ENCODE results near the gene GNAS. TPM values are rescaled to one million over a fixed set of nuclear protein-coding genes. Genes with fewer than 3 reads are reported as not detected.

GNAS gene
- polyA plus RNA-seq, 1 donor, result 3,555 TPM

DNA sequence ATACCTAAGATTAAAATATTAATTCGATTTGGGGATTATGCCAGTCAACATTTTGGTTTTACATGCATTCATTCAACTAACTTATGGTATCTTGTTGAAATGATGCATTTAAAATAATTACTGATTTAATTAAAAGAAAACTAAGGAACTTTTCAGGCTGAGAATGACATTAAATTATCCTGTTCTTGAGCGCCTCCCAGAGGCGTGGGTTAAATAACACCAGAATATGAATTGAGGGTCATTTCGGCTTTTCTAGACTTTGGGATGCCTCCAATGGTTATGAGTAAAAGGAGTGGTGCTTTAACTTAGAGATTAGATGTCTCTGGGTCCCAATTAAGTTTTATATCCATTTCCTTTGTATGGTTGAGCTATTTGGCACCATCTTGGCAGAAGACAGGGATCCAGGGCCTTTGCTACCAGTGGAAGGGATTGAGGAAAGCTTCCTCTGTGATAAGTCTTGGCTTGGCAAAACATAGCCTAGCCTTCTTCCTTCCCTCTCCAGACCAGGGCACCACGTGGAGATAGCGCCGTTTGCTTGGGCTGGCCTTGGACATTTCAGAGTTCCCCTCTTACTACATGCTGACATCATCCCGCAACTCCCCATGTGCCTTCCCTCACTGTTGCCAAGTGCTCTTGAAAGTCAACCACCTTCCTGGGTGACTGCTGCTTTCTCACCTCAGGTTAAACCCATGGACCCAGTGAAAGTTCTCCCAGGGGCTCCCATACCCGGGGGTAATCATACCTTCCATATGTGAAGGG lies 28.7 kb downstream of the GNAS start:
- no peak for DNase-seq (ENCODE audit: low read depth)

DNA sequence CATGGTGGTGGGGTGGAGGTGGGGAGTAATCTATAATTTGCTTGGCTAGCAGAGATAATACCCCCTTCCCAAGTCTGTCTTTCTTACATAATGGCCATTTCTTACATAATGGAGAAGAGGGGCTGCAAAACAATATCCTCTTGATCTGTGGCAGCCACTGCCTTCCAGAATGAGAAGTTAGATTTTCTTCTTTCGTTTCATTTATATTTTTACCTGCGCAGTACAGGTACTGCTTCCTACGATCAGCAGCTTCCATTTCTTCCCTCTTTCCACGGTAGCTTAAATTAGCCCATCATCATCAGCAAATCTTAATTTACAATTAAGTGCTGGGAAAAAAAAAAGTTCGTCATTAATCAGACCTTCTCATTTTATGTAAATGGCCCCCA lies 30.2 kb downstream of the GNAS start:
- no peak for DNase-seq (ENCODE audit: low read depth)

DNA sequence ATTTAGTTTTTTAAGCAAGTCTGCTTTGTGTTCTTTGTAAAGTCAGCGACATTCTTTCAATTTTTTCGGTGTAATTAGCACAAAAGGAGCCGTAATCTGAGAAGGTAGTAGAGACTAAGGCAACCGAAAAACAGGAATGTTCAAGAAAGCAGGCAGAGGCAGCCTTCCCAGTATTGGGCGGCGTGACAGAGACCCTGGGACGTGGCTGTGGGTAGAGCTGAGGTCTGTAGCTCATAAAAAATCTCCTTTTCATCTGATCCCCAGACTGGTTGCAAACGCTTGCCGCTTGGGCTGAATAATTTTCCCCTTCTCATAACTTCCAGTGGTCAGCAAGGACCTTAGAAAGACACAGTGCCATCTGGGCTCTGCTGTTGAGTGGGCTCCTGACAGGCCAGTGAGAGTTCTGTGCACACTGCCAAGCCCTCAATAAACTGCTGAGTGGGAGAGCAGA lies 30.8 kb downstream of the GNAS start:
- DNase-seq (ENCODE audit: low read depth), result no peak

DNA sequence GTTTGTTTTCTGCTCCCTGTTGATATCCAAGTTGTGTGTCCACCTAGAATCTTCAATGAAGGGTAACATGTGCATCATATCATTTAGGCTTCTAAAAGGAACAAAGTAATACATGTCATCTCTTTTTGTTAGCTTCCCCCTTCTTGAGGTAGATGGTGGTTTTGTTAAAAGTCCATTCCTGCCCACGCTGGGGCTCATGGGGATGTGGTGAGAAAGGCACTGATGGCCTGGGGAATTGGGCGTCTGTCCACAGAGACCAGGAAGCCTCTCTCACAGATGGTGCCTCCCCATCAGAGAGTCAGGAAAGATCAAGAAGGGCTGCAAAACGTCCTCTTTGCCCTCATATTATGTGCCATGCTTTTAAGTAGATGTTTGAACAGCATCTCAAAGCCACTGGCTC lies 32.5 kb downstream of the GNAS start:
- no peak for DNase-seq (ENCODE audit: low read depth)

DNA sequence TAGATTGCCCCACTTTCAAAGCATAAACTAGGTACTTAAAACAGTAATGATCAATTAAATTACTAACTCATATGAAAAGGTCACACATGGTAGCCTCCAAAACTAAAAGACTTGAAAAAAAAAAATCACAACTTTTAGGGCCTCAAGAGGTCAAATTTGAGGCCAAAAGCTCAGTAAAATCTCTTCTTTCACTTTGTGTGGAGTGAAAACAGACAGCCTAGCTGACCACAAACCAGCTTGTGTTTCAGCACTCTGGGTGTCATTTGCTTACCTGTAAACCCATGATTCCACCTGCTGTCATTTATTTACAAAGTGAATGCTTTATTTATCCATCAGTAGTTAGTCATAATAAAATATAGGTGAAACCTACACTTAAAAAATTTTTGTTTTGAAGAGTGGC lies 34.0 kb downstream of the GNAS start:
- DNase-seq (ENCODE audit: low read depth), result no peak

DNA sequence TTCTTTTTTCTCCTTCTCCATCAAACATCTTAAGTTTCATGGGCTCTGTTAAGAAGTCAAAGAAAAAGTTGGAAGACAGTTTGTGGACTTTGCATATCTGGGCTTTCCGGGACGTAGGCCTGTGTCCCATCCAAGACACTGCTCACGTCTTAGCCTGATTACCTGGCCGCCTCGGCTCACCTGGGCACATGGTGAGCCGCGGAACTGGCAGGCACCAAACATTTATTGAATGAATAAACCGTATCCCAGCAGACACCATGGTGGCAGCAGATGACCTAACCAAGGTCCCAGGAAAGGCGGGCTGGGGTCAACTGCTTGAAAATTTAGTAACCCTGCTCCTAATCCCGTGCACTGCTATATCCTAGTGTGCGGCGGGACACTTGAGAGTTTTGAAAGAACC lies 35.6 kb downstream of the GNAS start:
- DNase-seq (ENCODE audit: low read depth), result no peak

DNA sequence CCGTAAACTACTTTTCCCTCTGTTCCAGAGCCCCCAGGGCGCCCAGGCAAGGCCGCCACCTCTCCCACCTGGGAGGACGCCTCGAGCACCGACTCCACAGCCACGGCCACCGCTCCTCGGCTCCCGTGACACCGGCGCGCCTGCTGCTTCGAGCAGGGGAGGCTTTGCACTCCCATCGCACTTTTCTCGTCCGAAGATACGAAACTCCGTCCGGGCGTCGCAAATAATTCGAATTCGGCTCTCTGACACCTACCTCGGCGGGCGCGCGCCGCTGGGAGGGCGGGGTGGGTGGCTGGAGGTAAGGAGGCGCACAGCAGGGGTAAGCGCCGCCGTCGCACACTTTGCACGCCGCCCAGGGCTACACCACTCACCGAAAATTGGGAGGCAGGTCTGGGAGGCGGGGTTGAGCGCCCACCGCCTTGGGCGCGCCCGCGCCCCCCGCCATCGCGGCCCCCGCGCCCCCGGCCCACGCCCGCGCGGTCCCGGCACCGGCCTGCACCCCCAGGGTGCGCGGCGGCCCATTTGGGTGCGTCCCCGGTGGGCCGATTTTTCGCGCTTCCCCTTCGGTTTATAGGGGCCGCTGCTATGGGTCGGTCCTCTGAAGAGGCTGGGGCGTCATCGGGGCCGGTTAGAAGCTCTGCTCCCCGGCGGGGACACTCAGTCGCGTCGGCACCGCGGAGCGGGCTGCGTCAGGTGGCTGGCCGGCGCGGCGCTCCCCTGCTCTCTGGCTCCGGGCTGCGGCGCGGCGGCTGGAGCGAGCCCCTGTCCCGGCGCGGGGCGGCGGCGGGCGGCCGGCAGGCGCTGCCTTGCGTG lies 36.2 kb downstream of the GNAS start:
- no peak for DNase-seq (ENCODE audit: low read depth)

DNA sequence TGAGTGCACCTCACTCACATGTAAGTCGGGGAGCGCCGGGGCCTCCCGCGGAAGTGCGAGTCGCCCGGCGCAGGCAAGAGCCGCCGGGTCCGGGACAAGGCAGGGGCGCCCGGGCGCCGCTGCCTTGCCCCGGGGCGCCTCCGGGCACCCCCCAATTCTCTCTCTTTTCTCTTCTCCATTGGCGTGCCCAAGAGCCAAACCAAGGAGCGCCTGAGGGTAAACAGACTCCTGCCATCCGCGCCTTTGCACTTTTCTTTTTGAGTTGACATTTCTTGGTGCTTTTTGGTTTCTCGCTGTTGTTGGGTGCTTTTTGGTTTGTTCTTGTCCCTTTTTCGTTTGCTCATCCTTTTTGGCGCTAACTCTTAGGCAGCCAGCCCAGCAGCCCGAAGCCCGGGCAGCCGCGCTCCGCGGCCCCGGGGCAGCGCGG lies 36.8 kb downstream of the GNAS start:
- no peak for DNase-seq (ENCODE audit: low read depth)

DNA sequence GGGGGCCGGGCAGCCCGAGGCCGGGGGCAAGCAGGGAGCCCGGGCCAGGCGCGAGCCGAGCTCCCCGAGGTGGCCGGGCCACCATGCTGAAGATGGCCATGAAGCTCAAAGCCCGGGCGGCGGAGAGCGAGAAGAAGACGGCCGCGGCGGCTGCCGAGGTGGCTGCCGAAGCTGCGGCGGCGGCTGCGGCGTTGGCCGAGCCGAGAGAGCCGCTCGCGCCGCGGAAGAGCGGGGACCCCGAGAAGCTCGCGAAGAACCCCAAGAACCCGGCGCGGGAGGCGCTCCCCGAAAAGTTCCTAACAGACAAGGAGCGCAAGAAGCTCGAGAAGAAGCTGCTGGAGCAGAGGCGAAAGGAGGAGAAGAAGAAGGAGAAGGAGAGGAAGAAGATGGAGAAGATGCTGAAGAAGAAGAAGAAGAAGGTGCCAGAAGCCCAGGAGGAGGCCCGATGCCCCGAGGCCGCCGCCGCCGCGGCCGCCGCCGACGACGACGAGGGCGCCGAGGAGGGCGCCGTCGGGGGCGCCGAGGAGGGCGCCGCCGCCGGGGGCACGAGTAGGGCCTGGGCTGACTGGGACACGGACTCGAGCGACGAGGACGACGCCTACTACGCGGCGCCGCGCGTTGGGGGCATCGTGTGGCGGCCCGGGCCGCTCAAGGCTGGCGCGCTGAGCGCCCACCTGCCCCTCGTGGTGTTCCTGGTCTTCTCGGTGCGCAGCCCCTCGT lies 37.4 kb downstream of the GNAS start:
- no peak for DNase-seq (ENCODE audit: low read depth)

DNA sequence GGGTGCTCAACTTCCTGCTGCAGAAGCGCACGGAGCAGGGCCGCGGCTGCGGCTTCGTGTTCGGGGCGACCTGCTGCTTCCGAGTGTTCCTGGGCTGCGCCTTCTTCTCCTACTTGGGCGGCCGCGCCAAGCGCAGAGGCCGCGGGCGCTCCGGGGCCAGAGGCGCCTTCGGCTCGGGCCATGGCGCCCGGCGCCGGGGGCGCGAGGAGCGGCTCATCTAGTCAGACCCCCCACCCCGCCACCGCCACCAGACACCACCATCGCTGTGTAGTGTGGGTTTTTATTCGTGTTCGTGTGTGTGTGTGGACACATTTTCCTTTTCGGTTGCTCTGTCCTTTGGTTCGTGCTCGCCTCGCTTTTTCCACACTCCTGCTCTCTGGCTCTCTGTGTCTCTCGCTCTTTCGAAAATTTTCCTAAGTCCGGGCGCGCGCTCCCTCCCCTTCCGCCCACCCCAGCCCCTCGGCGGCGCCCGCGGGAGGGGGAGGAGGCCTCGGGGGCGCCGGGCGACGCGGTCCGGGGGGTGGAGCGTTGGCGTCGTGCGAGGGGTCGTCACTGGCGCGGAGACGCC lies 38.1 kb downstream of the GNAS start:
- DNase-seq (ENCODE audit: low read depth), result peak; percentile 72

DNA sequence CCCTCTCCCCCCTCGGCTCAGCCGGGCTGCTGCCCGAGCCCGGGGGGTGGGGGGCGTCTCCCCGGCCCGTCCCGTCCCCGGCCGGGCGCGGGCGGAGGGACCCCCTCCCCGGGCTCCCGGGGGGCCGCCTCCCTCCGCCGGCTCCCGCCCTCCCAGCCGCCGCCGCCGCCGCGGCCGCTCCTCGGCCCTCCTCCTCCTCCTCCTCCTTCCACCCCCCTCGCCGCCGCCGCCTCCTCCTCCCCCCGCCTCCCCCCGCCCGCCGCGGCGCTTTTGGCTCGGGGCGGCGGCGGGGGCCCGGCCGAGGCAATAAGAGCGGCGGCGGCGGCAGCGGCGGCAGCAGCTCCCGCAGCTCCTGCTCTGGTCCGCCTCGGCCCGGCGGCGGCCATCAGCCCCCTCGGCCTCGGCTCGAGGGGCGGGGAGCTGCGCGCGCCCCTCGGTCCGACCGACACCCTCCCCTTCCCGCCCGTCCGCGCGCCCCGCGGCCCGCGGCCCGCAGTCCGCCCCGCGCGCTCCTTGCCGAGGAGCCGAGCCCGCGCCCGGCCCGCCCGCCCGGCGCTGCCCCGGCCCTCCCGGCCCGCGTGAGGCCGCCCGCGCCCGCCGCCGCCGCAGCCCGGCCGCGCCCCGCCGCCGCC lies 38.7 kb downstream of the GNAS start:
- no peak for DNase-seq (ENCODE audit: low read depth)

DNA sequence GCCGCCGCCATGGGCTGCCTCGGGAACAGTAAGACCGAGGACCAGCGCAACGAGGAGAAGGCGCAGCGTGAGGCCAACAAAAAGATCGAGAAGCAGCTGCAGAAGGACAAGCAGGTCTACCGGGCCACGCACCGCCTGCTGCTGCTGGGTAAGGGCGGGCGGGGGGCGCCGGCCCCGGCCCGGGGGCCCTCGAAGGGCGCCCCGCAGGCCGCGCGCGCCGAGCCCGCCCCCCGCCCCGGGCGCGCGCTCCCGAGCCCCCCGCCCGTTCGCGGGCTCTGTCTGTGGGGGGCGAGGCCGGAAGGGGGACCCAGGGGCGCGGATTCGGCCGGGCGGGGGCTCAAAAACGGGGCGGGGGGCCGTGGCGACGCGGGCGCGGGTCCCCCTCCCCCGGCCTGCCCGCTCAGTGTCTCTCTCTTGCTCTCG lies 39.2 kb downstream of the GNAS start:
- no peak for DNase-seq (ENCODE audit: low read depth)

DNA sequence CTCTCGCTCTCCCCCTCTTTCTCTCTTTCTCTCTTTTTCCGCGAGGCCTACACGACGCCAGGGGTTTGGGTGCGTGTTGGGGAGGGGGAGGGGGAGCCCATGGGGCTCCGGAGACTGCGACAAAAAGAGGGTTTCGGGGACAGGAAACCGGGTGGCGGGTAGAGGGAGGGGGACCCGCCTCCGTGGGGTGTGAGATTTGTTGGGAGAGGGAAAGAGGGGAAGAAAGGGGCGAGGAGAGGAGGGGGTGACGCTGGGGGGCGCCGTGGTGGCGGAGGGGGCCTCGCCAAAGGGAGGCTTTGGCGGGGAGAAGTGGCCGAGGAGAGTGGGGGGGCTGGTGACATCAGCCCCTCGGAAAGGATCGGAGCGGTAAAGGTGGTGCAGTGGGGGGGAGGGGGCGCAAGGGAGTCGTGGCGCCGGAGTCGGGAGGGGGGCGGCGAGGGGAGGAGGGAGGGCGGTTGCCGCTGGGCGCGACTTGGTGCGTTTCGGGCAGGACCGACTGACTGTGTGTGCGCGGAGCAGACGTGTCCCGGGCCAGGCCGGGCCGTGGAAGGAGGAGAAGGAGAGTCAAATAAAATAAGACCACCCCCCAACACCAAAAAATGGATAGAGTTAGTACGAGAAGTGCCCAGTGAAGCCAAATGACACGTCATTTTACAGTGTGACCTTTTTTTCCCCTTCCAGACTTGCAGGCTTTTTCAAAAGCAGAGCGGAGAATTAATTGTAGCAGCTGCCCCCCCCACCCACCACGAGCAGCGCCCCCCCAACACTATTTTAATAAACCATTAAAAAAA lies 39.8 kb downstream of the GNAS start:
- no peak for DNase-seq (ENCODE audit: low read depth)

DNA sequence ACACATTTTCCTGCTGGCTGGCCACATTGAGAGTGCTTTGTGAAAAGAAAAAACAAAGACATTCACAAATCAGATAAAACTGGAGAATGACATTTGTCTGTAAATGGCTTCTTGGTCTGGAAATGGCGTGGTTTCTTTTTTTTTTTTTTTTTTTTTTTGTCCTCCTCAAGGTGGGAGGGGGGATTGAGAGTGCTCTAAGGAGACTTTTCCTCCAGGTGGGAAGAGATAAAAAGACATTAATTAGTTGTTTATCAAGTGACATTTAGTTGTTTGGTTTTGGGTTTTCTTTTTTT lies 40.4 kb downstream of the GNAS start:
- DNase-seq (ENCODE audit: low read depth), result no peak

DNA sequence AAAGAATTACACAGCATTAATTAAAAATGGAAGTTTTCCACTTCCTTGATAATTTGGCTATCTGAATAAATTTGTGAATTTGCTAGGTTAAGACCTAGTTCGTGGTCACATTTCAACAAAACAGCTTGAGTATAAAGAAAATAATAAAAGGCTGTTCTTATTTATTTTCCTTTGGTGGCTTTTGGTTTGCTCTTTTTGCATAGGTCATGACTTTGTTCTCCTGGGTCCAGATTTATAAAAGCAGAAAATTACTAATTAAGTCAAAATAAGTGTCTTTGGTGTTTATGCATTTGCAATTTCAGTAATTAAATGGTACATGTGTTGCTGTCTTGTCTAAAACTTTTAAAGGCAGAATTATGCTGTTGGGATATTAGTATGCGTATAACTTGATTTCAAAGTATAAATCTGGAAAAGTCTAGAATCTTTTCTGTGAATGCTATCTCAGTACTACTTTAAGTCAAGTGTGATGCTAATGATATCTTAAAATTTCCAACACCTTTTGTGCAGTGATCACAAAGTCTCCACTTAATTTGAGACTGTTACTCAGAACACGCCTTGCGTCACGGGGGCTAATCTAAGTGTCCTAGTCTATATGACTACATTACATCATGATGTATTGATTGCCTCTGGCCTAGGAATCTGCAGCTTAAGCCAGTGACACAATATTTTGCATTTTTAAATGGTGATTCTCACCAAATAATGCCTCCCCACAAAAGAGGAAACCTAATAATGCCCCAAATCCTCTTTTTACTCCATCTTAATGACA lies 41.0 kb downstream of the GNAS start:
- no peak for DNase-seq (ENCODE audit: low read depth)

DNA sequence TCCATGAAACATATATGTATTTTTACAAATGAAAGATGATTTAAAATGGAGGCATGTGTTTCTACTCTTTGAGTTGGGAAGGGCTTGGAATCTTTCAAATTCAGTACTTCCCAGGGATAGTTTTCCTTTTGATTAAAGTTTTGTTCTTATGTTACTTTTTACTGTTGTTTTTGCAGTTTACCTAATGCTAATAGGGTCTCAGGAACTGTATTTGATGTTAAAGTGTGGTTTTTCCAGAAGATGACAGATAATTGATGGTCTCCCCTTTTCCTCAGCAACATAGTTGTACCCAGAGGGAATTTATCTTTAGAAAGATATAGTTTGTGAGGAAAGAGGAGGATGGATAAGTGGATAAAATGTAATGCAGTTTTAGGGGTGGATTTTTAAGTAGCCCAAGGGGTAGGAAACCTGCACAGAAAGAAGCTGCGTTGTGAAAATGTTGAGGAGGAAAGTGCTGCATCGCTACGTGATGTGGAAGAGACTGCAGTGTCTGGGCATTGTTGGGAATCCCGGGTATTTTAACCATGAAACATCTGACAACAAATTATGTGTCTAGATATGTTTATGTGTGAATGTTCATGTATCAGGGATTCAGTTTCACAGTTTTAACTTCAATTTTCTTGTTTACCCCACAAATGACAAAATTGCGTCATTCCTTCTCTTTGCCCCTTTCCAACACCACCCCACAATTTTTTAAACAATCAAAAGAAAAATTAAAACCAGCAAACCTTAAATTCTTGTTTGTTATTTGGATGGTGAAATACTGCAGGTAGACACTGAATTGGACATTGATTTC lies 42.3 kb downstream of the GNAS start:
- DNase-seq (ENCODE audit: low read depth), result no peak

DNA sequence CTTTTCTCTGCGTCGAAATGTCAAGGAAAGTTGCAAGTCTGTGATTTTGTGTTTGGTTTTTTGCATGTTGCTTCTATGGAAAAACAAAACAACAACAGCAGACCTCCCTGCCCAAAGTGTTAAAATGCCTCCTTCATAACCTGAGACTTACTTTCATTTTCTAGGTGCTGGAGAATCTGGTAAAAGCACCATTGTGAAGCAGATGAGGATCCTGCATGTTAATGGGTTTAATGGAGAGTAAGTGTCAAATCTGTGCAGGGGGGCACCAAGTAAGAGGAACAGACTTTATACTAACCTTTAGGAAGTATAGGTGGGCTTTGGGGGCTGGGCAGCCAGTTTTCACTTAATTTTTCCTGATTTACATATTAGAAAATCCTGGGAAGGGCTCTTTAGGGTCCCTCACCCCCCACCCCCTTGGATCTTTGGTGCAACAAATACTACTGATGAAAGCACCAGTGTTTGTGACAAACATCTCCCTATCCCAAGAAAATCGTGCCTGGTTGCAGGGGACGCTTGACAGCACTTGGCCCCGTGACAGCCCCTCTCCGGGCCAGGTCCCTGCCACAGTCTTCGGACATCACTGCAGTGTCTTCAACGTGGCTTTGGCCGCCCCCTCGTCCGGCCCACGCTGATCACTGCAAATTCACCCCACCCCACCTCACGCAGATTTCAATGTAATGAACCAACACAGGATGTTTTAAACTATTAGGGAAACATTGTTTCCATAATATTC lies 43.1 kb downstream of the GNAS start:
- DNase-seq (ENCODE audit: low read depth), result no peak

DNA sequence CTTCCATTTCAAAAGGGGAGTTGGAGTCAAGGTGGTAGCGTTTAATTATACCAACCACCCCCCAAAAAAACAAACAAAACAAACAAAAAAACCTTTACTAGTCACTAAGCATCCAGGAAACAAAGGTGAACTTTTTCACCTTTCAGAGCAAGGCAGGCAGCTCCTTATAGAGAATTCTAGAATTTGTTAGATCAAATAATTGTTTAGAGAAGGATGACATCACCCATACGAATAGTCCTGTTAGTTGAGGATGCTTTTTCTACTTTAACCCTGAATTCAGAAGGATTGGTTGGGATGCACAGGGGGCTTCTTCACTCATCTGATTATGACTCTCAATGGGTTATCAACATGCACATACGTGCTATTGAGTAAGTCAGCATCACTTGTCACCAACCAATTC lies 44.3 kb downstream of the GNAS start:
- DNase-seq (ENCODE audit: low read depth), result no peak

DNA sequence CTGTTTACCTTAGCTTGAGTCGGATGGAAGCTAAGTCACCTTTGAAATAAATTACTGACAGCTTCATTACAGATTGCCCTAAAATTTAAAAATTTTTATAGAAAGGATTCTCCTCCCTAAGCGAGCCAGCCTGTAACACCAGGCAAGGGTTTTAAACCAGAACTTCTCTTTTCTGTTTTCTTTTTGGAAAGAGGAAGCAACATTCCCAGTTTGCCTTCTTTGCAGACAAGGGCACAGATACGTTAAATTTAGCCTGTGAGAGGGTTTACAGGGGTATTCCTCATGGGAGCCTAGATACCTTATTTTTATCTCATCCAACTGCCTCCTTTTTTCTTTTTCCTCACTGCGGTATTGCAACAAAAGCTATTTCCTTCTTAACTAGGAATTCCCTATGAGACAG lies 45.0 kb downstream of the GNAS start:
- DNase-seq (ENCODE audit: low read depth), result no peak
